GM18951 (cell line): ENCODE results near the gene FAM200A.
"Not testable (repeated sequence)": the region's sequence is repeated elsewhere in the genome, so short reads cannot be mapped to it uniquely, and the experiment has no call there.

ENCODE experiments used
- POLR2A ChIP-seq: IDR thresholded peaks from 4 replicates; pipeline ENCODE4 v1.6.1; 2011; ENCODE audit warnings: mild to moderate bottlenecking; ENCODE audit not compliant: insufficient read length, insufficient read depth; ENCODE audit errors: extremely low read depth
- in situ Hi-C: fragments of 300-500 bp; cut with MboI; formaldehyde crosslinking; loops from one replicate; pipeline ENCODE4 v1.12.0; 2022; ENCODE audit warnings: low sequenced_read_pairs, mixed read lengths, inconsistent platforms; ENCODE audit not compliant: unreplicated experiment

The FAM200A gene

GRCh38 chr7:99551767-99552463 lies at the start of gene FAM200A:
Gene FAM200A (minus strand): TSS chr7:99552114. CDS start chr7:99548407, 3,707 bp downstream.
- in situ Hi-C loops = no loop called here
- TF ChIP-seq POLR2A = peak; percentile 91

- in situ Hi-C loops = no loop called here
- TF ChIP-seq POLR2A = no peak
Measured at GRCh38 chr7:99599836-99600235, 47.9 kb upstream of the FAM200A start.

- no peak for TF ChIP-seq POLR2A
- in situ Hi-C loops = no loop called here
Measured at GRCh38 chr7:99597762-99598501, 46.0 kb upstream of the FAM200A start, which contains the start of gene TMEM225B. Gene TMEM225B (plus strand): TSS chr7:99598267. CDS start chr7:99604389, 6,122 bp downstream.

GRCh38 chr7:99596408-99596955 lies 44.6 kb upstream of the FAM200A start:
- TF ChIP-seq POLR2A = no peak
- in situ Hi-C loops = no loop called here

GRCh38 chr7:99594948-99595745 lies 43.2 kb upstream of the FAM200A start:
- in situ Hi-C loops = no loop called here
- TF ChIP-seq POLR2A = no peak

DNA sequence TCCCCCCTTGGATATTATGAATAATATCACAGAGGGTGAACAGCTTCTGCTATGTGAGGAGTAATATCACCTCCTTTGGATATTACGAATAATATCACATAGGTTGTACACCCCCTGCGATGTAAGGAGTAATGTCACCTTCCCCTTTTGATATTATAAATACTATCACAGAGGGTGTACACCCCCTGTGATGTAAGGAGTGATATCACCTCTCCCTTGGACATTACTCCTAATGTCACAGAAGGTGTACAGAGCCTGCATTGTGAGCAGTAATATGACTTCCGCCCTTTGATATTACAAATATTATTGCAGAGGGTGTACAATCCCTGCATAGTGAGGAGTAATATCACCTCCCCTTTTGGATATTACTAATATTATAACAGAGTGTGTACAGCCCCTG lies 37.0 kb upstream of the FAM200A start:
- in situ Hi-C loops = no loop called here
- no peak for TF ChIP-seq POLR2A

DNA sequence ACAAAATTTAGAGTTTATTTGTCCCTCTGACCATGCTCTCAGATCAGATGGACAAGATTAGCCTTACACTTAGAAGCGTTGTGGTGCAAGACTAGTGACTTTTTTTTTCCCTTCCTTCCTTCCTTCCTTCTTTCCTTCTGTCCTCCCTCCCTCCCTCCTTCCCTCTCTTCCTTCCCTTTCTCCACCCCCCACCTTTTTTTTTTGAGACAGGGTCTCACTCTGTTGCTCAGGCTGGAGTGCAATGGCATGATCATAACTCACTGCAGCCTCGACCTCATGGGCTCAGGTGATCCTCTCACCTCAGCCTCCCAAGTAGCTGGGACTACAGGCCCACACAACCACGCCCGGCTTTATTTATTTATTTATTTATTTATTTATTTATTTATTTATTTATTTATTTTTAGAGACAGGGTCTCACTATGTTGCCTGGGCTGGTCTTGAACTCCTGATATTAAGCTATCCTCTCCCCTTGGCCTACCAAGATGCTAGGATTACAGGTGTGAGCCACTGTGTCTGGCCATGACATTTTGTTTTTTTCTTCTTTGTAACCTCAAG lies 28.9 kb upstream of the FAM200A start:
- in situ Hi-C loops = not testable (repeated sequence)

DNA sequence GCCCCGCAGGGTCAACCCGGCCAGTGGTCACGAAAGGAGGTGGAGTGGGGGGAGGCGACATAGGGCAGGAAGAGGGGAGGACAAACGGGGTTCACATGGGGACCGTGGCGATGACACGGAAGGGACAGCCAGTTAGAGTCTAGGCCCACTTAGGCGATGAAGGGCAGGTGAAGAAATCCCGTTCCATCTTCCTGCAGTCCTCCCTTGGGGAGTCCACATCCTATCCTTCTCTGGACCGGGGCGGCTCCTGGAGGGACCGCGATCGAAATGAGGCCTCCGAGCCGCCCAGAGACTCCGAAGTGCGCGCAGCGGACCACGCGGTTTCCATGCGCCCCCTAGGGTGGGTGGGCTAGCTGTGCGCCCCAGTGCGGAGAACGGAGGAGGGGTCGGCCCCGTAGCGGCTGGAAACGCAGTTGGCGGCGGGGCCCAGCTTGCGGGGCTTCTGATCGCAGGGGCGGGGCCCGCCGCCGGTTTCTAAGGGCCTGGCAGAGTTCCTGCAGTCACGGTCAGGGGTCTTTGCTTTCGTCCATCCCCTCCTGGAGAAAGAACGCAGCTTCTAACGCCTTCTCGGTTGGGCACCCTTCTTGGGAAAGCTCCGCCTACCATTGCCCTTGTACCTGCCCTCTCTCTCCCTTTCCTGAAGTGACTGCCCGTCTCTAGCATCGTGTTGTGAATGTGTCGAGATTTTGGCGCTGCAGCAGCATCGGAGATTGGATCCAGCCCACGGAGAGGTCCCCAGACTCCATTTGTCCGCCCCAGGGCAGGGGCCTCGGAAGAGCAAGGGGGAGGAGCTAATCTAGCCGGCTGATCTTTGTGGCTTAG lies 28.3 kb upstream of the FAM200A start:
- TF ChIP-seq POLR2A = no peak
- in situ Hi-C loops = no loop called here

GRCh38 chr7:99579281-99579955 lies 27.5 kb upstream of the FAM200A start:
- no peak for TF ChIP-seq POLR2A
- in situ Hi-C loops = no loop called here

- TF ChIP-seq POLR2A = no peak
- in situ Hi-C loops = no loop called here
Measured at GRCh38 chr7:99576251-99576650, 24.3 kb upstream of the FAM200A start.

GRCh38 chr7:99573257-99573656 lies 21.3 kb upstream of the FAM200A start:
- TF ChIP-seq POLR2A = no peak
- in situ Hi-C loops = no loop called here

DNA sequence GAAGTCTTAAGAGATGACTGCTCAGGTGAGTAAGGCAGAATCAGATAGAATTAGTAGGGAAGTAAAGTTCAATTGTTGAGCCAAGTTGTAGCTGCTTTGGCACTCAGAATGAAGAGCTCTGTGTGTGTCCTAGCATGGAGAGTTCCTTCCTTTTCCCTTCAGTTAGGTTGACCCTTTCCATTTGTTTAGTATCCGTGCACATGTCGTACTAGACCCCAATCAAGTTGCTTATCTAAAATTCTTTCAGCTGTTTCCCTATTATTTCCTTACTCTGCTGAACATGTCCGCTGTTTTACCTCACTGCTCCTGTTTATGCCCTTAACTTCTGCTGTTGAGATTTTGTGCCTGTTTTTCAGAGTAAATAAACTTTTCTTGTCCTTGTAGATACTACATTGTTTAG lies 19.9 kb upstream of the FAM200A start:
- in situ Hi-C loops = no loop called here
- TF ChIP-seq POLR2A = no peak

DNA sequence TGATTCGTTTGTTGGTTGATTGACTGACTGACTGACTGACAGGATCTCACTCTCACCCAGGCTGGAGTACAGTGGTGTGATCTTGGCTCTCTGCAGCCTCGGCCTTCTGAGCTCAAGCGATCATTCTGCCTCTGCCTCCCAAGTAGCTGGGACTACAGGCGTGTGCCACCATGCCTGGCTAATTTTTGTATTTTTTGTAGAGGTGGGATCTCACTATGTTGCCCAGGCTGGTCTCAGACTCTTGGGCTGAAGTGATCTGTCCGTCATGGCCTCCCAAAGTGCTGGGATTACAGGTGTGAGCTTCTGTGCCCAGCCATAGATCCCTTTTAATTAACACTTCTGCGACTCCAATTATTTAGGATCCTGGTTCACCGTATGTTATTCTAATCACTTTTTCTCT lies 16.9 kb upstream of the FAM200A start:
- in situ Hi-C loops = not testable (repeated sequence)
